CD4-positive, alpha-beta T cell treated with Interleukin-2 at 100 ng/mL for 4 hours (primary cell): ENCODE data around the gene HSP90AB1.
A peak's percentile ranks its signal among the peaks of the same experiment; 100 is the strongest.

Experiments used
- DNase-seq: peaks from one replicate; pipeline ENCODE4 v3.0.0-alpha.2; 2020; ENCODE audit warnings: low spot score

HSP90AB1 gene

GRCh38 chr6:44246663-44247337 is at the start of gene HSP90AB1:
Gene HSP90AB1, plus strand, starts transcription at chr6:44247101. Its CDS starts 1,529 bp downstream, at chr6:44248630.
- peak; percentile 98 for DNase-seq

- no peak for DNase-seq
These were observed 48.2 kb upstream of the HSP90AB1 start for GRCh38 chr6:44198684-44199083.

- DNase-seq = no peak
These were observed 47.0 kb upstream of the HSP90AB1 start for GRCh38 chr6:44199883-44200282.

GRCh38 chr6:44201200-44201599 is 45.7 kb upstream of the HSP90AB1 start:
- DNase-seq = no peak

GRCh38 chr6:44201638-44202303 is 45.1 kb upstream of the HSP90AB1 start:
- no peak for DNase-seq

GRCh38 chr6:44202332-44202971 is 44.4 kb upstream of the HSP90AB1 start:
- no peak for DNase-seq

- no peak for DNase-seq
These were observed 43.7 kb upstream of the HSP90AB1 start for GRCh38 chr6:44202972-44203750.

- DNase-seq = no peak
These were observed 42.9 kb upstream of the HSP90AB1 start for GRCh38 chr6:44203955-44204354.

- DNase-seq = no peak
These were observed 38.9 kb upstream of the HSP90AB1 start for GRCh38 chr6:44207966-44208365.

- DNase-seq = no peak
These were observed 35.6 kb upstream of the HSP90AB1 start for GRCh38 chr6:44211284-44211683.

- DNase-seq = no peak
These were observed 32.6 kb upstream of the HSP90AB1 start for GRCh38 chr6:44214307-44214706.

- no peak for DNase-seq
These were observed 30.1 kb upstream of the HSP90AB1 start, which contains the start of gene MYMX for GRCh38 chr6:44216677-44217331. Gene MYMX, plus strand, starts transcription at chr6:44216926. Its CDS starts 546 bp downstream, at chr6:44217472.

- no peak for DNase-seq
These were observed 29.4 kb upstream of the HSP90AB1 start for GRCh38 chr6:44217332-44218143.

- no peak for DNase-seq
These were observed 27.7 kb upstream of the HSP90AB1 start for GRCh38 chr6:44219053-44219814.

- DNase-seq = no peak
These were observed 26.8 kb upstream of the HSP90AB1 start for GRCh38 chr6:44219815-44220784.

GRCh38 chr6:44220913-44221290 is 26.0 kb upstream of the HSP90AB1 start:
- no peak for DNase-seq

- peak; percentile 78 for DNase-seq
These were observed 25.5 kb upstream of the HSP90AB1 start for GRCh38 chr6:44221291-44221960.

GRCh38 chr6:44221961-44222335 is 25.0 kb upstream of the HSP90AB1 start:
- DNase-seq = no peak
